HUES6 (cell line): ENCODE data around the gene EPHB1.

Source experiments
- H3K27ac ChIP-seq: 2 replicates; pipeline ENCODE4 v1.7.0; 2013; ENCODE audit warnings: low read depth, mild to moderate bottlenecking, low read length, inconsistent platforms
- H3K27me3 ChIP-seq: 2 replicates; pipeline ENCODE4 v1.6.1; 2013; ENCODE audit warnings: low read length; ENCODE audit not compliant: control insufficient read depth, insufficient read depth
- H3K36me3 ChIP-seq: 2 replicates; pipeline ENCODE4 v1.6.1; 2013; ENCODE audit warnings: low read length; ENCODE audit not compliant: control insufficient read depth, insufficient read depth
- H3K4me1 ChIP-seq: 2 replicates; pipeline ENCODE4 v1.6.1; 2013; ENCODE audit warnings: low read length; ENCODE audit not compliant: control insufficient read depth, insufficient read depth
- H3K4me3 ChIP-seq: 2 replicates; pipeline ENCODE4 v1.5.1; 2013; ENCODE audit warnings: low read depth, low read length
- H3K9ac ChIP-seq: one replicate; pipeline ENCODE4 v1.6.1; 2013; ENCODE audit warnings: mild to moderate bottlenecking, low read length
- H3K9me3 ChIP-seq: 2 replicates; pipeline ENCODE4 v1.6.1; 2013; ENCODE audit warnings: low read depth, low read length; ENCODE audit not compliant: control insufficient read depth, insufficient read depth

Gene EPHB1

DNA sequence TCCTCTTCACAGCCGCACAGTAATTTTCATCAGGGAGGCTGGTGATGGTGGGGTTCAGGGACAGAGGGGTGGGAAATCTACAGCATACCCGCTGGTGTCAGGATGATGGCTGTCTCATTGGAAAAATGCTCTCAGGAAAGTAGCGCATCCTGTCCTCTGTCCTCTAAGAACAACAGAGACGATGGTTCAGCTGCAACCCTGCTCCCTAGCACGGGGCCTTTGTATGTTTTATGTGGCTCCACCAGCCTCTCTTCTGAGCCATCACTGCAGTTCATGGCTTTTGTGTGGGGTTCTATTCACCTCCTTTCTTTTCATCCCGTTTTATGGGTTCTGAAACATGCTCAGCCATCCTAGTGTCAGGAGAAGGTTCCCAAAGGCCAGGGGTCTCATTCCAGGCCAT lies 68.9 kb downstream of the EPHB1 start:
- no peak overlapping the region for H3K27ac ChIP-seq
- H3K36me3 ChIP-seq: no peaks in the 10 kb centered on the region
- no peaks in the 10 kb centered on the region for H3K9me3 ChIP-seq
- H3K27me3 ChIP-seq: no peaks in the 10 kb centered on the region; the same call in 1 of the 2 replicates
- no peaks in the 10 kb centered on the region for H3K4me1 ChIP-seq
- no peak overlapping the region for H3K9ac ChIP-seq
- H3K4me3 ChIP-seq: no peak overlapping the region

GRCh38 chr3:134864636-134865035 lies 69.6 kb downstream of the EPHB1 start:
- Histone ChIP-seq H3K4me3 (no peak overlapping the region), H3K27me3 (no peaks in the 10 kb centered on the region), H3K36me3 (no peaks in the 10 kb centered on the region), H3K4me1 (no peaks in the 10 kb centered on the region), H3K27ac (no peak overlapping the region), H3K9ac (no peak overlapping the region), H3K9me3 (no peaks in the 10 kb centered on the region)

DNA sequence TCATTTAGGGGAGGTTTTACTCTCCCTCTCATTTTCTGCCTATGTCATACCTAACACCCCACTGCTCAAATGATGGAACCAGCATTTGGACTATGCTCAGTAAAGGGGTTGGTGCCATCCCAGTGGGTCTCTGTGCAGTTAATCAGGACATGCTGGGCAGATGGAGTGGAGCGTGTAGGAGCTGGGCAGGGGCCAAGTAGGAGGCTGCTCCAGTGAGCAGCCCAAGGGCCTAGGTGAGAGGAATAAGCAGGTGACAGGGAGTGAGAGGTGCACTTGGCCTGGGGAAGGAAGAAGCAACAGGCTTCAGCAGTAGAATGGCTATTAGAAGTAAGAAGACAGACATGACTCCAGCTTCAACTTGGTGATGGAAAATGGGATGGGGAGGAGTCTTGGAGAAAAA lies 72.2 kb downstream of the EPHB1 start:
- Histone ChIP-seq H3K9me3 (no peaks in the 10 kb centered on the region), H3K27me3 (no peaks in the 10 kb centered on the region), H3K4me1 (no peaks in the 10 kb centered on the region), H3K9ac (no peak overlapping the region), H3K27ac (no peak overlapping the region), H3K36me3 (no peaks in the 10 kb centered on the region), H3K4me3 (no peak overlapping the region)

DNA sequence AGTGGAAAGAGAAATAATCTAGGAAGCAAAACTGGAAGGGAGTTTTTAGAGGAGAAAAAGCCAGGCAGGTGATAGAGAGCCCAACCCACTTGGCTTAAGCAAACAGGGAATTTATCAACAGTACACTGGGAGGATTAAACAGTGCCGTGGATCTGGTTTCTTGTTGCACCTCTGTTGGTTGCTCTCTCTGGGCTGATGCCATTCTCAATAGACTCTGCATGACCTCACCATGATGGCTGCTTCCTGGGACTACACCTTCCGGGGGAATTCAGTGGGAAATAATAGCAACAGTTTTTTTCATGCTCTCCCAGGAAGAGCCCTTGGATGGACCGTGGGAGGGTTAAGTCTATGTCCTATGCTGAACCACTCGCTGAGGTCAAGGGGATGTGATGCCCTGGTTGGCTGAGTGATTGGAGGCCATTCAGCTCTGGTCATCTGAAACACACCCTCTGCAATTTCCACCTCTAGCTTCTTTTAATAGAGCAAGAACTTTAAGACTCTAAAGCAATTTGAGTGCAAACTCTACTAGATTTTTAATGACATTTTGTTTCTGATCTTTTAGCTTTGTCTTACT lies 74.2 kb downstream of the EPHB1 start:
- Histone ChIP-seq H3K9me3 (no peaks in the 10 kb centered on the region), H3K4me3 (no peak overlapping the region), H3K27me3 (no peaks in the 10 kb centered on the region), H3K9ac (no peak overlapping the region), H3K4me1 (no peaks in the 10 kb centered on the region), H3K36me3 (no peaks in the 10 kb centered on the region), H3K27ac (no peak overlapping the region)

GRCh38 chr3:134871818-134872217 lies 76.8 kb downstream of the EPHB1 start:
- Histone ChIP-seq H3K36me3 (no peaks in the 10 kb centered on the region), H3K4me3 (no peak overlapping the region), H3K9ac (no peak overlapping the region), H3K9me3 (no peaks in the 10 kb centered on the region), H3K27me3 (no peaks in the 10 kb centered on the region), H3K27ac (no peak overlapping the region), H3K4me1 (no peaks in the 10 kb centered on the region)

DNA sequence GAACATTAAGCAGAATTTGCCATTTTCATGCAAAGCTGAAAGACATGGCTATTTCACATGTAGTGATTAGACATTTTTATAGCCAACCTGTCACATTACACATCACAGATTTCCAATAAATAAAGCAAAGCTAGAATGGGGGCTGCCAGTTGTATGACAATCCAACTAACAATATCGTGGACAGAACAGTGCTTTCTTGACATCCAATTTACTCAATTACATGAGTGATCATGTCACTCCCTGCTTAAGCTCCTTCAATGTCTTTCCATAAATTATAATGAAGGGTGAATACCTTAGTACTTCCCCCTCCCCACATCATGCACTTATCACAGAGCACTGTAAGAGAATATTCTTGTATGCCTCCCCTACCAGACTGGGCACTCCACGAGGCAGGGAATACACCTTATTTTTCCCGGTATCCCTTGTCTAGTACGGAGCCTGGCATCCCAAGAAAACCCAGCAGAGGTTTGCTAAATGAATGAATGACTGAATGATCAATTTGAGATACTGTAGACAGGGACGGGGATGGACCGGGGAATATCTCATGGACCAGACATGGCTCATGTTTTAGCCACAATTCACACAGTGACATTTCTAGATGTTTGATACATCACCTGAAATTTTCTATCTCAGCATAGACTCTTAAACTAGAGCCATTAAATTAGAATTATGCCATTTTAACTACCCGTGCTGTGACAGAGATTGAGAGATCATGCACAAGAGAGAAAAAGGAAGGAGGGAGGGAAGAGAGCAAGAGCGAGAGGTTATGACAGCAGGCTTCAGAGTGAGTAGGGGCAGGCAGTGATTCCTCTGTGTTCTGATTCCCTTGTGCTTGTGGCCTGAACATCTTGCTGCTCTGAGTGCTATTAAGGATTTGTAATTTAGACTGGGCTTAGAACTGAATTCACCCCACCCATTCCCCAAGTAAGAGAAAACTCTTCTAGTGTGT lies 77.7 kb downstream of the EPHB1 start:
- Histone ChIP-seq H3K4me3 (no peak overlapping the region), H3K27ac (no peak overlapping the region), H3K4me1 (no peaks in the 10 kb centered on the region), H3K36me3 (no peaks in the 10 kb centered on the region), H3K27me3 (no peaks in the 10 kb centered on the region), H3K9ac (no peak overlapping the region), H3K9me3 (no peaks in the 10 kb centered on the region)

GRCh38 chr3:134873789-134874188 lies 78.7 kb downstream of the EPHB1 start:
- H3K27ac ChIP-seq: no peak overlapping the region
- no peaks in the 10 kb centered on the region for H3K9me3 ChIP-seq
- no peak overlapping the region for H3K9ac ChIP-seq
- H3K4me3 ChIP-seq: no peak overlapping the region
- no peaks in the 10 kb centered on the region for H3K36me3 ChIP-seq
- H3K27me3 ChIP-seq: no peaks in the 10 kb centered on the region
- no peaks in the 10 kb centered on the region for H3K4me1 ChIP-seq

GRCh38 chr3:134874737-134875413 lies 79.8 kb downstream of the EPHB1 start:
- Histone ChIP-seq H3K9me3 (no peaks in the 10 kb centered on the region), H3K4me3 (no peak overlapping the region), H3K9ac (no peak overlapping the region), H3K27me3 (no peaks in the 10 kb centered on the region), H3K27ac (no peak overlapping the region), H3K36me3 (no peaks in the 10 kb centered on the region), H3K4me1 (no peaks in the 10 kb centered on the region)

GRCh38 chr3:134876836-134877235 lies 81.8 kb downstream of the EPHB1 start:
- Histone ChIP-seq H3K9me3 (no peaks in the 10 kb centered on the region), H3K27ac (no peak overlapping the region), H3K36me3 (no peaks in the 10 kb centered on the region), H3K9ac (no peak overlapping the region), H3K4me1 (no peaks in the 10 kb centered on the region), H3K27me3 (no peaks in the 10 kb centered on the region), H3K4me3 (no peak overlapping the region)

DNA sequence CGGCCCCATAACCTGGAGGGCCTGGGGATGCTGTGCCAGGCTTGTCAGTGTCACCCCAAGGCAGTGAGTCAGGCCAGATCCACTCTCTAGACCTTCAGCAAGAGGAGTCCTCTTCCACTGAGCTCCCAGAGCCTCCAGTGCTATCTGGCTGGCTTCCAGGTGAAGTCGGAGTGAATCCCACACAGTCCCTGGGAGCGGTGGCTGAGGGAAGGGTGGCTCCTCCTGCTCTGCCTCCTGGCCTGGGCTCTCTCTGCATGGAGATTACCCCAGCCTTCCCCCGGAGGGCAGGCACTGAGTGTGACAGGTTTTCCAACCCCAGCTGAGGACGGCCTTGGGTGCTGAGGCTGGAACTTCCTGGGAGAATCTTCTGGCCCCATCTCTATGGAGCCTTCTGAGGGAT lies 82.7 kb downstream of the EPHB1 start:
- Histone ChIP-seq H3K9ac (no peak overlapping the region), H3K36me3 (no peaks in the 10 kb centered on the region), H3K9me3 (no peaks in the 10 kb centered on the region), H3K27me3 (no peaks in the 10 kb centered on the region), H3K4me1 (no peaks in the 10 kb centered on the region), H3K4me3 (no peak overlapping the region), H3K27ac (no peak overlapping the region)

- H3K4me3 ChIP-seq: no peak overlapping the region
- no peaks in the 10 kb centered on the region for H3K4me1 ChIP-seq
- no peaks in the 10 kb centered on the region for H3K9me3 ChIP-seq
- H3K9ac ChIP-seq: no peak overlapping the region
- no peak overlapping the region for H3K27ac ChIP-seq
- H3K36me3 ChIP-seq: no peaks in the 10 kb centered on the region
- H3K27me3 ChIP-seq: no peaks in the 10 kb centered on the region
These were observed 84.9 kb downstream of the EPHB1 start for GRCh38 chr3:134879990-134880389.
